Astrocyte of the cerebellum (primary cell): ENCODE data around the gene PHC2.

Experiments used
- DNase-seq: peaks from one replicate; pipeline ENCODE4 v3.0.0-alpha.2; 2011; ENCODE audit warnings: low read depth
- H3K4me3 ChIP-seq: 2 replicates; pipeline ENCODE4 v1.5.1; 2011; ENCODE audit warnings: mild to moderate bottlenecking, low read depth, low read length, moderate library complexity
- CTCF ChIP-seq: IDR thresholded peaks from 2 replicates; pipeline ENCODE4 v1.5.1; 2012; ENCODE audit warnings: low read length, low read depth, moderate library complexity, mild to moderate bottlenecking; ENCODE audit errors: missing control alignments
- in situ Hi-C: cut with HindIII; loops from 2 replicates; pipeline ENCODE4 v1.10.0; 2017; ENCODE audit warnings: low sequenced_read_pairs

Gene PHC2

GRCh38 chr1:33341190-33341589 lies 89.7 kb downstream of the PHC2 start:
- DNase-seq, result no peak
- H3K4me3 ChIP-seq, result no peak overlapping the region
- no peak for TF ChIP-seq CTCF
- in situ Hi-C loops, result no loop called here

GRCh38 chr1:33339413-33339812 lies 91.5 kb downstream of the PHC2 start:
- peak; percentile 20 for TF ChIP-seq CTCF
- in situ Hi-C loops, result no loop called here
- H3K4me3 ChIP-seq, result no peak overlapping the region
- DNase-seq, result no peak

- peak; percentile 42 for DNase-seq
- in situ Hi-C loops, result no loop called here
- no peak overlapping the region for H3K4me3 ChIP-seq
- TF ChIP-seq CTCF, result no peak
Observed at GRCh38 chr1:33338440-33339211, 92.3 kb downstream of the PHC2 start.

- TF ChIP-seq CTCF, result no peak
- DNase-seq, result no peak
- H3K4me3 ChIP-seq, result no peak overlapping the region
- in situ Hi-C loops, result no loop called here
Observed at GRCh38 chr1:33338048-33338439, 92.9 kb downstream of the PHC2 start.

- in situ Hi-C loops, result no loop called here
- DNase-seq, result no peak
- no peak for TF ChIP-seq CTCF
- no peak overlapping the region for H3K4me3 ChIP-seq
Observed at GRCh38 chr1:33337441-33337840, 93.5 kb downstream of the PHC2 start.

GRCh38 chr1:33336580-33336979 lies 94.3 kb downstream of the PHC2 start:
- TF ChIP-seq CTCF, result no peak
- no peak overlapping the region for H3K4me3 ChIP-seq
- no peak for DNase-seq
- in situ Hi-C loops, result no loop called here
